Right lobe of liver (tissue), 6 donors: Measurements from ENCODE around the gene ZMYND8. TPM values are rescaled to one million over a fixed set of nuclear protein-coding genes. Genes with fewer than 3 reads are reported as not detected.
A peak's percentile ranks its signal among the peaks of the same experiment; 100 is the strongest.
"Not testable (repeated sequence)": the region's sequence is repeated elsewhere in the genome, so short reads cannot be mapped to it uniquely, and the experiment has no call there.

ENCODE experiments used
- ATAC-seq, 4 donors: fragments of 200-7000 bp; cut with Tn5 transposase; one replicate each; pipeline ENCODE4 v1.9.1; 2020; ENCODE audit warnings: mild to moderate bottlenecking in 4 of 4, moderate library complexity in 4 of 4
- DNase-seq, 3 donors: peaks; one replicate each; pipeline ENCODE4 v3.0.0-alpha.2; 2020
- H3K27ac ChIP-seq, 3 donors: fragments of 200-600 bp; one replicate each; pipeline ENCODE4 v1.8.0; 2022
- H3K27me3 ChIP-seq, 2 donors: fragments of 200-600 bp; one replicate each; pipeline ENCODE4 v1.8.0; 2022
- H3K36me3 ChIP-seq, 4 donors: fragments of 200-600 bp; sonication (generic) in 1 of 4; one replicate each; pipeline versions ENCODE4 v1.5.1 to v1.8.0; 2017 to 2022; ENCODE audit warnings: control low read depth in 1 of 4
- H3K4me1 ChIP-seq, 4 donors: fragments of 200-600 bp; sonication (generic) in 1 of 4; one replicate each; pipeline versions ENCODE4 v1.5.1 to v1.8.0; 2017 to 2022; ENCODE audit warnings: control low read depth in 1 of 4
- H3K4me3 ChIP-seq, 3 donors: fragments of 200-600 bp; one replicate each; pipeline ENCODE4 v1.8.0; 2022
- H3K9me3 ChIP-seq, 4 donors: fragments of 200-600 bp; sonication (generic) in 1 of 4; one replicate each; pipeline versions ENCODE4 v1.5.1 to v1.8.0; 2017 to 2022; ENCODE audit warnings: control low read depth in 1 of 4
- CTCF ChIP-seq, 4 donors: fragments of 200-600 bp in 3 of 4; fragments of 450-650 bp in 1 of 4; IDR thresholded peaks; one replicate each; pipeline versions ENCODE4 v1.5.1 to v1.8.0; 2016 to 2022; ENCODE audit warnings: antibody characterized with exemption in 4 of 4, mild to moderate bottlenecking in 2 of 4
- POLR2A ChIP-seq: fragments of 450-650 bp; IDR thresholded peaks from one replicate; pipeline ENCODE4 v1.6.1; 2017; ENCODE audit warnings: antibody characterized with exemption, mild to moderate bottlenecking
- WGBS: methylation state at CpG from one replicate; pipeline ENCODE4 v1.1.6; 2018; ENCODE audit warnings: low coverage, low lambda C conversion rate; ENCODE audit not compliant: insufficient coverage; ENCODE audit errors: missing lambda C conversion rate; 5-methylcytosine and 5-hydroxymethylcytosine counted together
- intact Hi-C, 2 donors: fragments of 100-400 bp; cut with DNase I; formaldehyde crosslinking; loops; one replicate each; pipeline versions ENCODE4 v1.11.2 to v1.14.1; 2022
- total RNA-seq, 6 experiments: library from RNA; depleted of rRNA in 2 of 6; stranded (reverse); fragments of >200 nt in 2 of 6; fragmentation: NEBNext Ultra II Directional in 3 of 6; extraction: Animal tissue kit (Norgen Biotek cat#: 25700) in 3 of 6; gene quantifications; one replicate each; pipeline versions ENCODE4 v1.1.0 to v1.2.4, GENCODE V29; 2016 to 2023
- donor health status: DM: no; HTN: yes; CAD: no.
- donor health status: DM: no; HTN: no; CAD: no.
- donor health status: DM: no; HTN: no; CAD: no.
- donor health status: DM: no; HTN: yes; CAD: no.
- donor health status: DM: no; HTN: yes; CAD: no.

ZMYND8 gene
- total RNA-seq, 6 experiments from 2014 or later = 7.8 to 25.7 (median 13.8) TPM

GRCh38 chr20:47370850-47371782 is 14.6 kb upstream of the ZMYND8 start:
- DNase-seq = peak in 1 of 3 donors; percentile 26

GRCh38 chr20:47370214-47370613 is 13.7 kb upstream of the ZMYND8 start:
- no peak overlapping the region for H3K27ac ChIP-seq
- H3K36me3 ChIP-seq = no peaks in the 10 kb centered on the region
- intact Hi-C loops = no loop called here
- H3K4me1 ChIP-seq = no peaks in the 10 kb centered on the region
- no peak overlapping the region for H3K4me3 ChIP-seq
- no peaks in the 10 kb centered on the region for H3K9me3 ChIP-seq
- whole genome bisulfite sequencing = 98% methylated on average over 8 of the region's 10 CpGs
- DNase-seq = peak in 1 of 3 donors; percentile 10
- ATAC-seq = no peak
- TF ChIP-seq CTCF (IDR thresholded peaks at IDR 0.05) = no peak
- no peak for TF ChIP-seq POLR2A
- H3K27me3 ChIP-seq = no peaks in the 10 kb centered on the region

More at GRCh38 chr20:47370850-47371782, 14.6 kb upstream of the ZMYND8 start:
- H3K4me1 ChIP-seq = no peaks in the 10 kb centered on the region
- no peaks in the 10 kb centered on the region for H3K36me3 ChIP-seq
- H3K27ac ChIP-seq = no peak overlapping the region
- no peak for ATAC-seq
- H3K27me3 ChIP-seq = no peaks in the 10 kb centered on the region
- intact Hi-C loops = no loop called here
- TF ChIP-seq POLR2A (no peak), CTCF (IDR thresholded peaks at IDR 0.05) (no peak)
- no peak overlapping the region for H3K4me3 ChIP-seq
- H3K9me3 ChIP-seq = no peaks in the 10 kb centered on the region
- 70% methylated on average over 3 of the region's 15 CpGs for WGBS

GRCh38 chr20:47368301-47368700 is 11.8 kb upstream of the ZMYND8 start:
- Histone ChIP-seq H3K36me3 (no peaks in the 10 kb centered on the region), H3K27me3 (no peaks in the 10 kb centered on the region), H3K27ac (no peak overlapping the region), H3K9me3 (no peaks in the 10 kb centered on the region), H3K4me1 (no peaks in the 10 kb centered on the region), H3K4me3 (no peak overlapping the region)
- ATAC-seq (no peak), DNase-seq (peak in 1 of 3 donors; percentile 7)
- WGBS = 86% methylated on average over 3 of the region's 7 CpGs
- TF ChIP-seq POLR2A (no peak), CTCF (IDR thresholded peaks at IDR 0.05) (no peak)
- intact Hi-C loops = no loop called here

GRCh38 chr20:47366301-47366700 is 9.8 kb upstream of the ZMYND8 start:
- ATAC-seq, H3K9me3 ChIP-seq, H3K36me3 ChIP-seq, H3K27me3 ChIP-seq, intact Hi-C loops, H3K4me1 ChIP-seq, H3K27ac ChIP-seq, H3K4me3 ChIP-seq: not testable (repeated sequence)
- DNase-seq = peak in 1 of 3 donors; percentile 3
- WGBS = 89% methylated on average over 6 of the region's 11 CpGs

- no peaks in the 10 kb centered on the region for H3K27me3 ChIP-seq
- no peak overlapping the region for H3K27ac ChIP-seq
- no peaks in the 10 kb centered on the region for H3K36me3 ChIP-seq
- WGBS = 75% methylated on average over 9 of the region's 13 CpGs
- H3K9me3 ChIP-seq = no peaks in the 10 kb centered on the region
- H3K4me3 ChIP-seq = no peak overlapping the region
- DNase-seq (peak in 1 of 3 donors; percentile 31), ATAC-seq (no peak)
- H3K4me1 ChIP-seq = peaks cover 0 to 15% (median 10%) of the 10 kb centered on the region in 4 donors
- intact Hi-C loops = no loop called here
- no peak for TF ChIP-seq CTCF (IDR thresholded peaks at IDR 0.05)
- TF ChIP-seq POLR2A = no peak
Measured at GRCh38 chr20:47365023-47365764, 8.7 kb upstream of the ZMYND8 start.
